Aorta (tissue), 5 donors: ENCODE data around the gene CKAP2. TPM values are rescaled to one million over a fixed set of nuclear protein-coding genes. Genes with fewer than 3 reads are reported as not detected.
"Not testable (repeated sequence)": the region's sequence is repeated elsewhere in the genome, so short reads cannot be mapped to it uniquely, and the experiment has no call there.

Experiments used
- ATAC-seq: fragments of 200-7000 bp; cut with Tn5 transposase; one replicate; pipeline ENCODE4 v1.9.1; 2022; ENCODE audit warnings: moderate library complexity; ENCODE audit not compliant: low FRiP score
- DNase-seq, 2 donors: peaks; one replicate each; pipeline ENCODE4 v3.0.0-alpha.2; 2020
- H3K27ac ChIP-seq, 2 donors: one replicate each; pipeline ENCODE4 v1.5.1; 2013; ENCODE audit warnings: low read length in 2 of 2, mild to moderate bottlenecking in 2 of 2, moderate library complexity in 2 of 2, control low read depth in 1 of 2, inconsistent platforms in 1 of 2, low read depth in 1 of 2
- H3K27me3 ChIP-seq, 2 donors: one replicate each; pipeline ENCODE4 v1.6.1; 2013; ENCODE audit warnings: control low read depth in 1 of 2, low read length in 1 of 2, mild to moderate bottlenecking in 1 of 2, moderate library complexity in 1 of 2; ENCODE audit not compliant: insufficient read depth in 2 of 2, control insufficient read depth in 1 of 2
- H3K36me3 ChIP-seq, 2 donors: one replicate each; pipeline ENCODE4 v1.6.1; 2013; ENCODE audit warnings: control low read depth in 1 of 2, low read length in 1 of 2, mild to moderate bottlenecking in 1 of 2; ENCODE audit not compliant: insufficient read depth in 2 of 2, control insufficient read depth in 1 of 2
- H3K4me1 ChIP-seq, 2 donors: one replicate each; pipeline ENCODE4 v1.6.1; 2013; ENCODE audit warnings: low read length in 2 of 2, control low read depth in 1 of 2, mild to moderate bottlenecking in 1 of 2, moderate library complexity in 1 of 2; ENCODE audit not compliant: insufficient read depth in 2 of 2, control insufficient read depth in 1 of 2
- H3K4me3 ChIP-seq, 2 donors: one replicate each; pipeline ENCODE4 v1.5.1; 2013; ENCODE audit warnings: low read length in 2 of 2, control low read depth in 1 of 2, mild to moderate bottlenecking in 1 of 2
- H3K9me3 ChIP-seq: one replicate; pipeline ENCODE4 v1.6.1; 2013; ENCODE audit warnings: mild to moderate bottlenecking, low read length; ENCODE audit not compliant: control insufficient read depth
- WGBS, 2 donors: extraction: QIAGEN DNeasy Blood & Tissue Kit; methylation state at CpG; one replicate each; pipeline ENCODE4 v1.1.7; 2013; 5-methylcytosine and 5-hydroxymethylcytosine counted together
- intact Hi-C, 2 donors: fragments of 100-400 bp; cut with DNase I; formaldehyde crosslinking; loops; one replicate each; pipeline versions ENCODE4 v1.14.2 to v1.15.0; 2022
- polyA plus RNA-seq, 2 donors: library from polyadenylated mRNA; stranded (reverse); fragments of 200-250 nt; gene quantifications; one replicate each; pipeline ENCODE4 v1.2.3, GENCODE V29; 2013
- total RNA-seq, 2 donors: library from RNA; stranded (reverse); fragmentation: NEBNext Ultra II Directional; extraction: Animal tissue kit (Norgen Biotek cat#: 25700); gene quantifications; one replicate each; pipeline ENCODE4 v1.2.1, GENCODE V29; 2021
- donor health status: healthy with polysubstance abuse.
- donor health status: Bipolar disorder and iron deficiency.
- donor health status: DM: no; HTN: no; CAD: no.
- donor health status: DM: no; HTN: no; CAD: no.
- donor health status: DM: yes; HTN: yes; CAD: no.

The CKAP2 gene
- total and polyA plus RNA-seq, 4 donors: 2.0 to 9.6 (median 3.9) TPM

- DNase-seq, H3K9me3 ChIP-seq, H3K27ac ChIP-seq, ATAC-seq, H3K4me3 ChIP-seq, H3K4me1 ChIP-seq, intact Hi-C loops, H3K27me3 ChIP-seq, H3K36me3 ChIP-seq: not testable (repeated sequence)
- 53 to 65% methylated on average over 7 of the region's 7 CpGs for WGBS, 2 donors
Observed at GRCh38 chr13:52502277-52502676, 47.0 kb downstream of the CKAP2 start.

- intact Hi-C loops, H3K9me3 ChIP-seq: not testable (repeated sequence)
Observed at GRCh38 chr13:52505843-52506242, 50.6 kb downstream of the CKAP2 start.

GRCh38 chr13:52509532-52509931 is 54.3 kb downstream of the CKAP2 start:
- WGBS, 2 donors: 88% methylated on average over 2 of the region's 6 CpGs; no CpG with 5 or more reads in 1 of the 2 donors
- intact Hi-C loops: not testable (repeated sequence)

More at GRCh38 chr13:52505843-52506242, 50.6 kb downstream of the CKAP2 start:
- not testable (repeated sequence) for ATAC-seq, H3K4me3 ChIP-seq, H3K4me1 ChIP-seq, H3K27me3 ChIP-seq, H3K36me3 ChIP-seq, H3K27ac ChIP-seq, DNase-seq
- WGBS, 2 donors: no CpG with 5 or more reads among the region's 1 CpG

GRCh38 chr13:52510221-52510797 is 55.0 kb downstream of the CKAP2 start:
- intact Hi-C loops, H3K9me3 ChIP-seq, H3K27ac ChIP-seq, H3K4me3 ChIP-seq, H3K36me3 ChIP-seq, H3K4me1 ChIP-seq, ATAC-seq, DNase-seq, H3K27me3 ChIP-seq: not testable (repeated sequence)
- WGBS, 2 donors: 51 to 63% methylated on average over 2 to 3 of the region's 3 CpGs

More at GRCh38 chr13:52509532-52509931, 54.3 kb downstream of the CKAP2 start:
- not testable (repeated sequence) for H3K4me3 ChIP-seq, H3K9me3 ChIP-seq, DNase-seq, ATAC-seq, H3K4me1 ChIP-seq, H3K27me3 ChIP-seq, H3K27ac ChIP-seq, H3K36me3 ChIP-seq

- H3K36me3 ChIP-seq, H3K4me1 ChIP-seq, H3K27me3 ChIP-seq, H3K9me3 ChIP-seq, DNase-seq, H3K4me3 ChIP-seq, ATAC-seq, H3K27ac ChIP-seq, intact Hi-C loops: not testable (repeated sequence)
- WGBS, 2 donors: 92 to 94% methylated on average over 4 of the region's 4 CpGs
Observed at GRCh38 chr13:52511598-52511997, 56.3 kb downstream of the CKAP2 start.

GRCh38 chr13:52513957-52514596 is 58.8 kb downstream of the CKAP2 start:
- intact Hi-C loops, H3K4me1 ChIP-seq, H3K4me3 ChIP-seq, H3K27me3 ChIP-seq, H3K36me3 ChIP-seq, H3K9me3 ChIP-seq, H3K27ac ChIP-seq, DNase-seq, ATAC-seq: not testable (repeated sequence)
- 63% methylated on average over 5 of the region's 6 CpGs for WGBS, 2 donors

- H3K9me3 ChIP-seq, DNase-seq, H3K4me3 ChIP-seq, H3K4me1 ChIP-seq, H3K27ac ChIP-seq, H3K27me3 ChIP-seq, H3K36me3 ChIP-seq, ATAC-seq, intact Hi-C loops: not testable (repeated sequence)
- 68 to 81% methylated on average over 2 of the region's 6 CpGs for WGBS, 2 donors
Observed at GRCh38 chr13:52523323-52523722, 68.0 kb downstream of the CKAP2 start.
